Mesenchymal stem cell (in vitro differentiated cells and primary cell): Measurements from ENCODE around the gene RNF32.
"Not testable (repeated sequence)": the region's sequence is repeated elsewhere in the genome, so short reads cannot be mapped to it uniquely, and the experiment has no call there.

Experiments
- DNase-seq: peaks from one replicate; pipeline ENCODE4 v3.0.0-alpha.2; 2013
- H2AFZ ChIP-seq: one replicate; pipeline ENCODE4 v1.6.1; 2013; ENCODE audit warnings: low read depth, mild to moderate bottlenecking, control low read depth, inconsistent platforms, low read length, moderate library complexity
- H2AK5ac ChIP-seq: 2 replicates; pipeline ENCODE4 v1.6.1; 2013; ENCODE audit warnings: low read length, moderate library complexity, mild to moderate bottlenecking, inconsistent platforms; ENCODE audit not compliant: severe bottlenecking
- H2BK120ac ChIP-seq: one replicate; pipeline ENCODE4 v1.6.1; 2013; ENCODE audit warnings: low read depth, mild to moderate bottlenecking, inconsistent platforms, low read length, moderate library complexity
- H2BK12ac ChIP-seq, 2 experiments: one replicate each; pipeline ENCODE4 v1.6.1; 2013; ENCODE audit warnings: inconsistent platforms in 2 of 2, low read length in 2 of 2, mild to moderate bottlenecking in 2 of 2, moderate library complexity in 2 of 2, control low read depth in 1 of 2
- H2BK15ac ChIP-seq: one replicate; pipeline ENCODE4 v1.6.1; 2013; ENCODE audit warnings: mild to moderate bottlenecking, low read depth, inconsistent platforms; ENCODE audit not compliant: poor library complexity, severe bottlenecking
- H2BK5ac ChIP-seq: 2 replicates; pipeline ENCODE4 v1.6.1; 2013; ENCODE audit warnings: low read depth, mild to moderate bottlenecking, low read length, control low read depth, inconsistent platforms; ENCODE audit not compliant: poor library complexity, severe bottlenecking
- H3K14ac ChIP-seq, 2 experiments: one replicate each; pipeline ENCODE4 v1.6.1; 2013; ENCODE audit warnings: inconsistent platforms in 2 of 2, low read length in 2 of 2, control low read depth in 1 of 2, mild to moderate bottlenecking in 1 of 2, moderate library complexity in 1 of 2
- H3K18ac ChIP-seq, 2 experiments: one replicate each; pipeline ENCODE4 v1.6.1; 2013; ENCODE audit warnings: inconsistent platforms in 2 of 2, low read length in 2 of 2, control low read depth in 1 of 2, low read depth in 1 of 2, mild to moderate bottlenecking in 1 of 2
- H3K23ac ChIP-seq, 2 experiments: one replicate each; pipeline ENCODE4 v1.6.1; 2013; ENCODE audit warnings: inconsistent platforms in 2 of 2, low read length in 2 of 2, mild to moderate bottlenecking in 2 of 2, moderate library complexity in 2 of 2, control low read depth in 1 of 2
- H3K27ac ChIP-seq: 2 replicates; pipeline ENCODE4 v1.5.1; 2013; ENCODE audit warnings: mild to moderate bottlenecking, moderate library complexity, low read length, control low read depth, inconsistent platforms; ENCODE audit not compliant: poor library complexity, severe bottlenecking
- H3K27me3 ChIP-seq, 2 experiments: 2 replicates each; pipeline versions ENCODE4 v1.6.1 to v1.7.0; 2013; ENCODE audit warnings: low read length in 2 of 2, mild to moderate bottlenecking in 2 of 2, moderate library complexity in 2 of 2, control low read depth in 1 of 2, inconsistent platforms in 1 of 2; ENCODE audit not compliant: control insufficient read depth in 1 of 2, insufficient read depth in 1 of 2
- H3K36me3 ChIP-seq, 2 experiments: 2 replicates each; pipeline versions ENCODE4 v1.6.1 to v1.7.0; 2013; ENCODE audit warnings: low read length in 2 of 2, control low read depth in 1 of 2, inconsistent platforms in 1 of 2, low read depth in 1 of 2, mild to moderate bottlenecking in 1 of 2; ENCODE audit not compliant: insufficient read depth in 2 of 2, control insufficient read depth in 1 of 2
- H3K4ac ChIP-seq, 2 experiments: one replicate each; pipeline ENCODE4 v1.6.1; 2013; ENCODE audit warnings: inconsistent platforms in 2 of 2, low read length in 2 of 2, mild to moderate bottlenecking in 2 of 2, moderate library complexity in 2 of 2, control low read depth in 1 of 2, low read depth in 1 of 2
- H3K4me1 ChIP-seq: 2 replicates; pipeline ENCODE4 v1.6.1; 2013; ENCODE audit warnings: low read depth, low read length, control low read depth; ENCODE audit not compliant: control insufficient read depth, insufficient read depth
- H3K4me2 ChIP-seq: 2 replicates; pipeline ENCODE4 v1.6.1; 2013; ENCODE audit warnings: low read length, mild to moderate bottlenecking, inconsistent platforms; ENCODE audit not compliant: poor library complexity, severe bottlenecking
- H3K4me3 ChIP-seq, 2 experiments: 2 replicates each; pipeline versions ENCODE4 v1.5.1 to v1.7.0; 2013; ENCODE audit warnings: low read length in 2 of 2, mild to moderate bottlenecking in 2 of 2, control low read depth in 1 of 2, low read depth in 1 of 2; ENCODE audit not compliant: insufficient read depth in 1 of 2
- H3K79me1 ChIP-seq: replicated peaks from 2 replicates; pipeline ENCODE4 v1.6.1; 2013; ENCODE audit warnings: mild to moderate bottlenecking, control low read depth, low read length, inconsistent platforms; ENCODE audit not compliant: poor library complexity, severe bottlenecking
- H3K9ac ChIP-seq: 2 replicates; pipeline ENCODE4 v1.7.0; 2013; ENCODE audit warnings: mild to moderate bottlenecking, low read length, moderate library complexity
- H3K9me3 ChIP-seq: 2 replicates; pipeline ENCODE4 v1.7.0; 2013; ENCODE audit warnings: mild to moderate bottlenecking, low read length; ENCODE audit not compliant: control insufficient read depth
- H4K8ac ChIP-seq: one replicate; pipeline ENCODE4 v1.6.1; 2013; ENCODE audit warnings: inconsistent platforms, mild to moderate bottlenecking, low read length, moderate library complexity
- H4K91ac ChIP-seq: one replicate; pipeline ENCODE4 v1.6.1; 2013; ENCODE audit warnings: mild to moderate bottlenecking, low read length, inconsistent platforms
- WGBS: methylation state at CpG from one replicate; pipeline ENCODE4 v1.1.7; 2013; ENCODE audit warnings: mixed read lengths; 5-methylcytosine and 5-hydroxymethylcytosine counted together

Gene RNF32

DNA sequence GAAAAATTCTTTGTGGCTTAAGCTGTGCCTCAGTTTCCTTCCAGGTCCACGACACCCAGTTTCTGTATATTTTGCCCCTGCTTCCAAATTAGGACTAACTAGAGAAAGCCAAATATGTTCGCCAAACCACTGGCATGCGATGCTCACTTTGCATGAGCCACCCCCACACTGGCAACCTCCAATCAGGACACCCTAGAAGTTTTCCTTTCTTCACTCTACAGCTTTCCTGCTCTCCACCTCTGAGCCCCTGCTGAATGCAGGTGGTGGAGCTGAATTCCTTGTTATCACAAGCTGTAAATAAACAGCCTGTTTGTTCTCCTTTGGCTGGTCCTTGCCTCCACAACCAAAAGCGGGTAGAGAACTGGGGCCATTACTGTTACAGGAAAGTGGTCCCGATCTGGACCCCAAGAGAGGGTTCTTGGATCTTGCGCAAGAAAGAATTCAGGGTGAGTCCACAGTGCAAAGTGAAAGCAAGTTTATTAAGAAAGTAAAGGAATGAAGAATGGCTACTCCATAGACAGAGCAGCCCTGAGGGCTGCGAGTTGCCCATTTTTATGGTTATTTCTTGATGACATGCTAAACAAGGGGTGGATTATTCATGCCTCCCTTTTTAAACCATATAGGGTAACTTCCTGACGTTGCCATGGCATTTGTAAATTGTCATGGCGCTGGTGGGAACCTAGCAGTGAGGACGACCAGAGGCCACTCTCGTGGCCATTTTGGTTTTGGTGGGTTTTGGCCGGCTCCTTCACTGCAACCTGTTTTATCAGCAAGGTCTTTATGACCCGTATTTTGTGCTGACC, 20.9 kb upstream of the RNF32 start:
- not testable (repeated sequence) for H3K9ac ChIP-seq, H2AFZ ChIP-seq, H2BK12ac ChIP-seq, H2AK5ac ChIP-seq, H3K4me2 ChIP-seq, H3K4ac ChIP-seq, H2BK120ac ChIP-seq, H3K23ac ChIP-seq, H3K27ac ChIP-seq, H3K4me1 ChIP-seq, H3K4me3 ChIP-seq, H4K91ac ChIP-seq, H3K36me3 ChIP-seq, H2BK15ac ChIP-seq, H3K9me3 ChIP-seq, H3K18ac ChIP-seq, H3K14ac ChIP-seq, H3K79me1 ChIP-seq, DNase-seq, H4K8ac ChIP-seq, H2BK5ac ChIP-seq
- H3K27me3 ChIP-seq = peaks cover 9 to 17% of the 10 kb centered on the region in 2 experiments
- 81% methylated on average over 13 of the region's 13 CpGs for WGBS

GRCh38 chr7:156620291-156620675, 20.3 kb upstream of the RNF32 start:
- H3K4ac ChIP-seq = no peak overlapping the region
- no peak overlapping the region for H3K4me2 ChIP-seq

GRCh38 chr7:156621652-156622051, 18.9 kb upstream of the RNF32 start:
- H3K4me2 ChIP-seq = no peak overlapping the region
- H3K18ac ChIP-seq = no peak overlapping the region
- H3K36me3 ChIP-seq = no peaks in the 10 kb centered on the region
- H3K79me1 ChIP-seq = peaks cover 3% of the 10 kb centered on the region
- no peak overlapping the region for H2BK15ac ChIP-seq
- H3K9me3 ChIP-seq = peaks cover 3% of the 10 kb centered on the region
- no peak overlapping the region for H2BK12ac ChIP-seq
- peaks cover 4 to 11% of the 10 kb centered on the region in 2 experiments for H3K27me3 ChIP-seq
- no peak overlapping the region for H4K8ac ChIP-seq
- H2BK5ac ChIP-seq = no peak overlapping the region
- H3K27ac ChIP-seq = no peak overlapping the region
- H3K23ac ChIP-seq = no peak overlapping the region
- H4K91ac ChIP-seq = no peak overlapping the region
- no peak overlapping the region for H2AFZ ChIP-seq
- H3K4me1 ChIP-seq = peaks cover 3% of the 10 kb centered on the region
- DNase-seq = no peak
- no peak overlapping the region for H3K4ac ChIP-seq
- no peak overlapping the region for H3K14ac ChIP-seq
- H3K9ac ChIP-seq = no peak overlapping the region
- no peak overlapping the region for H2BK120ac ChIP-seq
- H2AK5ac ChIP-seq = no peak overlapping the region
- H3K4me3 ChIP-seq = no peak overlapping the region

More at GRCh38 chr7:156620291-156620675, 20.3 kb upstream of the RNF32 start:
- no peak overlapping the region for H3K18ac ChIP-seq
- H4K91ac ChIP-seq = no peak overlapping the region
- H2BK12ac ChIP-seq = no peak overlapping the region
- no peak overlapping the region for H3K14ac ChIP-seq
- H3K23ac ChIP-seq = no peak overlapping the region
- no peak overlapping the region for H4K8ac ChIP-seq
- H2BK5ac ChIP-seq = no peak overlapping the region
- no peak for DNase-seq
- H3K4me1 ChIP-seq = peaks cover 8% of the 10 kb centered on the region
- H2BK15ac ChIP-seq = no peak overlapping the region
- H2AK5ac ChIP-seq = no peak overlapping the region
- H3K36me3 ChIP-seq = no peaks in the 10 kb centered on the region
- 77% methylated on average over 3 of the region's 3 CpGs for WGBS
- no peak overlapping the region for H3K4me3 ChIP-seq
- H3K9ac ChIP-seq = no peak overlapping the region
- H2BK120ac ChIP-seq = no peak overlapping the region
- peaks cover 3% of the 10 kb centered on the region for H3K79me1 ChIP-seq
- no peak overlapping the region for H2AFZ ChIP-seq
- no peak overlapping the region for H3K27ac ChIP-seq
- H3K9me3 ChIP-seq = peaks cover 3% of the 10 kb centered on the region
- peaks cover 9 to 14% of the 10 kb centered on the region in 2 experiments for H3K27me3 ChIP-seq

- H3K79me1 ChIP-seq = peaks cover 5% of the 10 kb centered on the region
- H3K14ac ChIP-seq = no peak overlapping the region
- no peak overlapping the region for H3K23ac ChIP-seq
- H3K18ac ChIP-seq = no peak overlapping the region
- H3K9ac ChIP-seq = no peak overlapping the region
- no peak for DNase-seq
- no peak overlapping the region for H2BK120ac ChIP-seq
- no peak overlapping the region for H2BK12ac ChIP-seq
- H2BK15ac ChIP-seq = no peak overlapping the region
- no peak overlapping the region for H4K8ac ChIP-seq
- H3K4me1 ChIP-seq = no peaks in the 10 kb centered on the region
- H3K36me3 ChIP-seq = no peaks in the 10 kb centered on the region
- H2AFZ ChIP-seq = no peak overlapping the region
- no peak overlapping the region for H2BK5ac ChIP-seq
- H3K4ac ChIP-seq = no peak overlapping the region
- peaks cover 25% of the 10 kb centered on the region for H3K9me3 ChIP-seq
- no peak overlapping the region for H3K4me3 ChIP-seq
- WGBS = no CpG with 5 or more reads among the region's 2 CpGs
- no peak overlapping the region for H3K27ac ChIP-seq
- no peak overlapping the region for H2AK5ac ChIP-seq
- no peaks in the 10 kb centered on the region for H3K27me3 ChIP-seq
- H4K91ac ChIP-seq = no peak overlapping the region
- no peak overlapping the region for H3K4me2 ChIP-seq
Observed at GRCh38 chr7:156625580-156625979, 15.0 kb upstream of the RNF32 start.
